Fibroblast of villous mesenchyme (primary cell): ENCODE data around the gene PLA2G2C. TPM values are rescaled to one million over a fixed set of nuclear protein-coding genes. Genes with fewer than 3 reads are reported as not detected.

Experiments used
- DNase-seq: peaks from one replicate; pipeline ENCODE4 v3.0.0-alpha.2; 2010; ENCODE audit warnings: low read depth
- H3K4me3 ChIP-seq: 2 replicates; pipeline ENCODE4 v1.5.1; 2011; ENCODE audit warnings: low read depth, mild to moderate bottlenecking, low read length
- CTCF ChIP-seq: IDR thresholded peaks from 2 replicates; pipeline ENCODE4 v1.5.1; 2012; ENCODE audit warnings: low read depth, mild to moderate bottlenecking, low read length; ENCODE audit not compliant: insufficient read depth
- total RNA-seq: library from RNA; depleted of rRNA; stranded (reverse); fragments of >200 nt; gene quantifications from 2 replicates; pipeline ENCODE4 v1.2.3, GENCODE V29; 2012

PLA2G2C gene
- total RNA-seq, 1 donor: not detected

DNA sequence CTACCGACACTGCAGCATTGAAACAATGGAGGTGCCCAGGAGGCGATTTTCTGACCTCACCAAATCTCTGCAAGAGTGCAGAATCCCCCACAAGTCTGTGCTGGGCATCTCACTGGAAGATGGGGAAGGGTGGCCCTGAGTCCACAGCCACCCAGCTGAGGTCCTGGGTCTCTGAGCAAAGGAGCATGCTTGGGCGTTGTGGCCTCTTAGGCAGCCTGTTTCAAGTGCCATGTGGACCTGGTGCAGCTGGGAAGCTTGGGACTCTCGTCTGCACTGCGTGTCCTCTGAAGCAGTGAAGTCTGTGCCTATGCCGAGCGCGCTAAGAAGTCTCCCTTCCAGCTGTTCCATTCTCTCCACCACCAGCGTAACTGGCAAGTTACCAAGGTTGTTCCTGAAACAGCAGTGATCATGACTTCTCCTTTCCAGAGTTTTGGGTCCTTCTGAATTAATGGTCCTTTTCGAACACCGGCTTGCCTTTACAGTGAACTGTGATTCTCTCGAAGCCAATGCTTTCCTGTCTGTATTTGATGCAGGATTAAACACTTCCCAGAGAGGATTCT, 5.0 kb upstream of the PLA2G2C start:
- no peak overlapping the region for H3K4me3 ChIP-seq
- no peak for TF ChIP-seq CTCF
- no peak for DNase-seq

GRCh38 chr1:20190256-20191160, 4.2 kb upstream of the PLA2G2C start:
- no peak for DNase-seq
- TF ChIP-seq CTCF: no peak
- H3K4me3 ChIP-seq: no peak overlapping the region

DNA sequence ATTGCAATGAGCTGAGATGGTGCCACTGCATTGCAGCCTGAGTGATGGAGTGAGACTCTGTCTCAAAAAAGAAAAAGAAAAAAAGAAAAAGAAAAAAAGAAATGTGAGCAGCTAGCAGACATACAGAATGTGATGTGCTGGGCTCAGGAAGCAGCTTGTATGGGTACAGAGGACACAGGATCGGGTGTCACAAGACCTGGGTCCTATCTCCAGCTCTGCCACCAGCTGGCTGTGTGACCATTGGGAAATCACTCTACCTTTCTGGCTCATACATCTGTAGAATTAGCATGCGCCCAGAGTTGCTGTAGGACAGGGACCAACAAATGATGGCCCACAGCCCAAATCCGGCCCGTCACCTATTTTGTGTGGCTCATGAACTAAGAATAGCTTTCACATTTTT, 3.3 kb upstream of the PLA2G2C start:
- no peak for TF ChIP-seq CTCF
- no peak overlapping the region for H3K4me3 ChIP-seq
- no peak for DNase-seq

DNA sequence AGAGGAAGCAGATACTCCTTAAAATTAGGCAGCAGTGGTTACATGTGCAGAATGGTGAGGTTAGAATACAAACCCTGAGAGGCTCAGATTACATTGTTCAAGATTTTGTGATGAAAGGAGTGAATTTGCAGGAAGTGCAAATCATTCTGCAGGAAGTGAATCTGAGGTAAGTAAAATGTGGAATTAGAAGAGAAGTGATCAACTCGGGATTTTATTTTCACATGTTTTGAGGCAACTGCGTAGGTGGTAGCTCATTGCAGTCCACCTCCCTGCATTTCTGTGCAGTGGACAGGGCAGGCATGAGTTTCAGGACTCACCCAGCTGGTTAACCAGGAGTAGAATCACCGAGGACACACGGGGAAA, 2.1 kb upstream of the PLA2G2C start:
- DNase-seq: no peak
- TF ChIP-seq CTCF: no peak
- no peak overlapping the region for H3K4me3 ChIP-seq

DNA sequence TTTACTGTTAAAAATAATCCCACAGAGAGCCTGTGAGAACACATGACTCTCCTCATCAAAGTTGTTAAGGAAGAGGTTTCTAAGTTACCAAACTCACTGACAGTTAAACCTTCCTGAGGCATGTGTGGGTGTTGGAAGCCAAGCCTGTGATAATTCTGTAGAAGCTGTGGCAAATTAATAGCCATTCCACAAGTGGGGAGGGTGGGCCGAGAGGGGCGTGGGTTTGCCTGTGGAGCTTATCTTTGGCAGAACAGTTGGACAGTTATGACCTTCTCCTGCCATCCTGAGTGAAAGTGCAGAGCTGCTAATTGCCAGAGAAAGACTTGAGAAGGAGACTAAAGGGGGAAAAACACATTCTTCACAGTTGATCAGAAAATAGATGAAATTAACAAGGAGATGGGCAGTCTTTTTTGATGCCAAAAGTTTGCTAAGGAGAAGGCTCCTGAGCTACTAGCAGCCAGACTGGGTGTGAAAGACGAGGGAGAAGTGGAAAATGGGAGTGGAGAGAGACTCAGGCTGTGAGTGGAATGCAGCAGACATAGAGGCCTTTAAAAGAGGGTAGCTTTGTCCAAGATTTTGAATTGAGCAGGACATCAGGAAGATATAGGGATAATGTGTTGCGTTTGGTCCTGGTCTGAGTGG, 1.6 kb upstream of the PLA2G2C start:
- no peak overlapping the region for H3K4me3 ChIP-seq
- DNase-seq: no peak
- no peak for TF ChIP-seq CTCF

DNA sequence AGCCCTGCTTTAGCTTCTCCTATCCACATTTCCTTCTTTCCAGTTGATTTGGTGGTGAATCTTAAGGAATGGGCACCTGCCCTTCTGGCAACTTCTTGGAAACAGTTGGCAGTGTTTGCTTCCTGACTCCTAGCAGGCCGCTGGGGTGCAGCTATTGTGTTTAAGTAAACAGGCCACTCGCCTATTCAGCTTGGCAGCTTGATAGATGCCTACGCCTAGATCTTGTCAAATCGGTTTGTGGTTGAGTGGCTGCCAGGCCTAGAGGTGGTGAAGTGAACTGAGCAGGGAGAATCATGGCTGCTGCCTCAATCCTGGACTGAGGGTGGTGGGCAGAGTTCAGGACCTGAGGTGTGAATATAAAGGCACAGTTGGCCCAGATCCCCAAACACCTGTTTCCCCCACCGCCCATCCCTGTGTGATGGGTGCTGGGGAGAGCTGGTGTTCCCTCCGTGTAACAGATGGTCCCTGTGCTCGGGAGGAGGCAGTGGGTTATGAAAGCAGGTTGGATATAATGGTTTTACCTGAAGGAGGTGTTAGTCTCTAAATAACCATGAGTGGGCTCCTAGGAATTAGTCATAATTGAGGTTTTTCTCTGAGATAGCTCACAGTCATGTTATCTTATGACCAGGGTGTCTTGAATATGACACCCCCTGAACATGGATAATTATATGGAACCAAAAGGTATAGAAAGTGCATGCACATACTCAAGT, 940 bp upstream of the PLA2G2C start:
- no peak for DNase-seq
- H3K4me3 ChIP-seq: no peak overlapping the region
- no peak for TF ChIP-seq CTCF
